ENCODE measurements around the gene WFIKKN1. TPM values are rescaled to one million over a fixed set of nuclear protein-coding genes. Genes with fewer than 3 reads are reported as not detected.

WFIKKN1 gene
- total RNA-seq, 1 donor from 2014 or later = 0.89 TPM

- Mint-ChIP-seq H3K9me3 (ENCODE audit: unreplicated experiment) (no peaks in the 10 kb centered on the region), H3K27ac (ENCODE audit: unreplicated experiment) (no peak overlapping the region), H3K27me3 (ENCODE audit: low read depth, unreplicated experiment) (no peaks in the 10 kb centered on the region), H3K4me1 (ENCODE audit: low read depth, unreplicated experiment) (no peaks in the 10 kb centered on the region), H3K4me3 (ENCODE audit: unreplicated experiment) (no peak overlapping the region), H3K36me3 (ENCODE audit: low read depth, unreplicated experiment) (peaks cover 2% of the 10 kb centered on the region)
- Histone ChIP-seq H3K79me2 (ENCODE audit: insufficient read depth, low read length) (no peaks in the 10 kb centered on the region), H3K27me3 (ENCODE audit: insufficient read depth, low read length) (no peaks in the 10 kb centered on the region), H3K9ac (ENCODE audit: low read length) (no peak overlapping the region), H3K9me3 (ENCODE audit: insufficient read depth, low read depth, low read length) (no peaks in the 10 kb centered on the region), H3K4me2 (ENCODE audit: low read length) (peak overlapping the region; percentile 44), H4K20me1 (ENCODE audit: insufficient read depth, low read length) (no peaks in the 10 kb centered on the region), H3K4me3 (ENCODE audit: insufficient read depth, low read depth, low read length) (no peak overlapping the region), H2AFZ (ENCODE audit: low read depth, low read length) (peak overlapping the region; percentile 47), H3K36me3 (ENCODE audit: insufficient read depth, low read length) (no peaks in the 10 kb centered on the region), H3K27ac (ENCODE audit: low read depth, low read length) (no peak overlapping the region), H3K4me1 (ENCODE audit: insufficient read depth, low read length) (no peaks in the 10 kb centered on the region)
- DNase-seq (ENCODE audit: low read depth) (peak; percentile 32), FAIRE-seq (no peak)
- no peak for TF ChIP-seq EZH2 (IDR thresholded peaks at IDR 0.05; ENCODE audit: insufficient read depth, low read length)
- TF ChIP-seq, protein P1, sequence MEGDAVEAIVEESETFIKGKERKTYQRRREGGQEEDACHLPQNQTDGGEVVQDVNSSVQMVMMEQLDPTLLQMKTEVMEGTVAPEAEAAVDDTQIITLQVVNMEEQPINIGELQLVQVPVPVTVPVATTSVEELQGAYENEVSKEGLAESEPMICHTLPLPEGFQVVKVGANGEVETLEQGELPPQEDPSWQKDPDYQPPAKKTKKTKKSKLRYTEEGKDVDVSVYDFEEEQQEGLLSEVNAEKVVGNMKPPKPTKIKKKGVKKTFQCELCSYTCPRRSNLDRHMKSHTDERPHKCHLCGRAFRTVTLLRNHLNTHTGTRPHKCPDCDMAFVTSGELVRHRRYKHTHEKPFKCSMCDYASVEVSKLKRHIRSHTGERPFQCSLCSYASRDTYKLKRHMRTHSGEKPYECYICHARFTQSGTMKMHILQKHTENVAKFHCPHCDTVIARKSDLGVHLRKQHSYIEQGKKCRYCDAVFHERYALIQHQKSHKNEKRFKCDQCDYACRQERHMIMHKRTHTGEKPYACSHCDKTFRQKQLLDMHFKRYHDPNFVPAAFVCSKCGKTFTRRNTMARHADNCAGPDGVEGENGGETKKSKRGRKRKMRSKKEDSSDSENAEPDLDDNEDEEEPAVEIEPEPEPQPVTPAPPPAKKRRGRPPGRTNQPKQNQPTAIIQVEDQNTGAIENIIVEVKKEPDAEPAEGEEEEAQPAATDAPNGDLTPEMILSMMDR (IDR thresholded peaks at IDR 0.05; ENCODE audit: insufficient read depth, low read depth, low read length) = peak; percentile 2
Observed at GRCh38 chr16:660459-661183, 29.8 kb downstream of the WFIKKN1 start.

DNA sequence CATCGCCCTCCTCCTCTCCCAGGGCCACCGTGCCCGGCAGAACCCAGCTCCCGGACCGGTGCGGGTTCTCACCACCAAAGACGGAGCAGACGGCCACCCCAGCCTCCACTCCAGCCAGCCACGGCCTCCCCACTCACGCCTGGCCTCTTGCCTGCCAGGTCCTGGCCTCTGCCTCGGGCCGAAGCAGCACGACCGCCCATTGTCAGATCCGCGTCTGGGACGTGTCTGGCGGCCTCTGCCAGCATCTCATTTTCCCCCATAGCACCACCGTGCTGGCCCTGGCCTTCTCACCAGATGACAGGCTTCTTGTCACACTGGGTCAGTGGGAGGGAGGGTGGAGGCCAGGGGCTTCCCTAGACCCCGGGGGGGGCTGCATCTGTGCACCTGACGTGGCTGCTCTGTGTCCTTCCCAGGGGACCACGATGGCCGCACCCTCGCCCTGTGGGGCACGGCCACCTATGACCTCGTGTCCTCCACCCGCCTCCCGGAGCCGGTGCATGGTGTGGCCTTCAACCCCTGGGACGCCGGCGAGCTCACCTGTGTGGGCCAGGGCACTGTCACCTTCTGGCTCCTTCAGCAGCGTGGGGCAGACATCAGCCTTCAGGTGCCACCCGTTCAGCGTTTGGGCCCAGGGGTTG lies 30.5 kb downstream of the WFIKKN1 start:
- Histone ChIP-seq H3K9me3 (ENCODE audit: insufficient read depth, low read depth, low read length) (no peaks in the 10 kb centered on the region), H3K4me1 (ENCODE audit: insufficient read depth, low read length) (no peaks in the 10 kb centered on the region), H3K4me3 (ENCODE audit: insufficient read depth, low read depth, low read length) (no peak overlapping the region), H3K79me2 (ENCODE audit: insufficient read depth, low read length) (no peaks in the 10 kb centered on the region), H3K36me3 (ENCODE audit: insufficient read depth, low read length) (no peaks in the 10 kb centered on the region), H2AFZ (ENCODE audit: low read depth, low read length) (no peak overlapping the region), H3K27me3 (ENCODE audit: insufficient read depth, low read length) (no peaks in the 10 kb centered on the region), H3K27ac (ENCODE audit: low read depth, low read length) (no peak overlapping the region), H4K20me1 (ENCODE audit: insufficient read depth, low read length) (no peaks in the 10 kb centered on the region), H3K4me2 (ENCODE audit: low read length) (no peak overlapping the region), H3K9ac (ENCODE audit: low read length) (no peak overlapping the region)
- Mint-ChIP-seq H3K4me3 (ENCODE audit: unreplicated experiment) (peak overlapping the region; percentile 5), H3K27me3 (ENCODE audit: low read depth, unreplicated experiment) (no peaks in the 10 kb centered on the region), H3K9me3 (ENCODE audit: unreplicated experiment) (no peaks in the 10 kb centered on the region), H3K4me1 (ENCODE audit: low read depth, unreplicated experiment) (no peaks in the 10 kb centered on the region), H3K27ac (ENCODE audit: unreplicated experiment) (no peak overlapping the region), H3K36me3 (ENCODE audit: low read depth, unreplicated experiment) (peaks cover 2% of the 10 kb centered on the region)
- TF ChIP-seq EZH2 (IDR thresholded peaks at IDR 0.05; ENCODE audit: insufficient read depth, low read length) = no peak
- no peak for DNase-seq (ENCODE audit: low read depth)
- FAIRE-seq = no peak

- Mint-ChIP-seq H3K4me1 (ENCODE audit: low read depth, unreplicated experiment) (no peaks in the 10 kb centered on the region), H3K27me3 (ENCODE audit: low read depth, unreplicated experiment) (no peaks in the 10 kb centered on the region), H3K36me3 (ENCODE audit: low read depth, unreplicated experiment) (peaks cover 2% of the 10 kb centered on the region), H3K4me3 (ENCODE audit: unreplicated experiment) (no peak overlapping the region), H3K9me3 (ENCODE audit: unreplicated experiment) (no peaks in the 10 kb centered on the region), H3K27ac (ENCODE audit: unreplicated experiment) (no peak overlapping the region)
- DNase-seq (ENCODE audit: low read depth) = no peak
- Histone ChIP-seq H3K9ac (ENCODE audit: low read length) (no peak overlapping the region), H3K9me3 (ENCODE audit: insufficient read depth, low read depth, low read length) (no peaks in the 10 kb centered on the region), H3K36me3 (ENCODE audit: insufficient read depth, low read length) (no peaks in the 10 kb centered on the region), H3K4me3 (ENCODE audit: insufficient read depth, low read depth, low read length) (no peak overlapping the region), H2AFZ (ENCODE audit: low read depth, low read length) (no peak overlapping the region), H3K79me2 (ENCODE audit: insufficient read depth, low read length) (no peaks in the 10 kb centered on the region), H3K27ac (ENCODE audit: low read depth, low read length) (no peak overlapping the region), H3K27me3 (ENCODE audit: insufficient read depth, low read length) (no peaks in the 10 kb centered on the region), H3K4me2 (ENCODE audit: low read length) (no peak overlapping the region), H4K20me1 (ENCODE audit: insufficient read depth, low read length) (no peaks in the 10 kb centered on the region), H3K4me1 (ENCODE audit: insufficient read depth, low read length) (no peaks in the 10 kb centered on the region)
- FAIRE-seq = no peak
- no peak for TF ChIP-seq EZH2 (IDR thresholded peaks at IDR 0.05; ENCODE audit: insufficient read depth, low read length)
- TF ChIP-seq, protein P1 (IDR thresholded peaks at IDR 0.05; ENCODE audit: insufficient read depth, low read depth, low read length) = no peak
Observed at GRCh38 chr16:662095-662494, 31.3 kb downstream of the WFIKKN1 start.
